WERI-Rb-1 (cell line): ENCODE data around the gene PIBF1.

Source experiments
- DNase-seq: peaks from one replicate; pipeline ENCODE4 v3.0.0-alpha.2; 2020
- H3K27ac ChIP-seq: fragments of 250-450 bp; sonication (Bioruptor Pico); 2 replicates; pipeline ENCODE4 v1.5.1; 2020; ENCODE audit warnings: mild to moderate bottlenecking, moderate library complexity
- H3K27me3 ChIP-seq: fragments of 250-450 bp; sonication (Bioruptor Pico); 2 replicates; pipeline ENCODE4 v1.5.1; 2021; ENCODE audit warnings: mild to moderate bottlenecking, low read depth, moderate library complexity; ENCODE audit not compliant: insufficient read depth, severe bottlenecking
- H3K36me3 ChIP-seq: fragments of 250-450 bp; sonication (Bioruptor Pico); 2 replicates; pipeline ENCODE4 v1.5.1; 2020; ENCODE audit warnings: mild to moderate bottlenecking, moderate library complexity
- H3K4me3 ChIP-seq: 2 replicates; pipeline ENCODE4 v1.5.1; 2011; ENCODE audit warnings: low read depth, mild to moderate bottlenecking, control low read depth, low read length
- H3K9me3 ChIP-seq: fragments of 250-450 bp; sonication (Bioruptor Pico); 2 replicates; pipeline ENCODE4 v1.5.1; 2021; ENCODE audit warnings: mild to moderate bottlenecking, moderate library complexity; ENCODE audit not compliant: severe bottlenecking
- CTCF ChIP-seq: IDR thresholded peaks from 2 replicates; pipeline ENCODE4 v1.5.1; 2011; ENCODE audit warnings: low read depth, mild to moderate bottlenecking, control low read depth, inconsistent platforms, low read length

The PIBF1 gene

GRCh38 chr13:72754111-72754510, 27.8 kb upstream of the PIBF1 start:
- Histone ChIP-seq H3K9me3 (no peaks in the 10 kb centered on the region), H3K36me3 (peaks cover 58% of the 10 kb centered on the region), H3K27me3 (no peaks in the 10 kb centered on the region), H3K4me3 (no peak overlapping the region), H3K27ac (no peak overlapping the region)
- TF ChIP-seq CTCF: no peak
- no peak for DNase-seq

- no peaks in the 10 kb centered on the region for H3K9me3 ChIP-seq
- no peak for DNase-seq
- H3K4me3 ChIP-seq: no peak overlapping the region
- no peak overlapping the region for H3K27ac ChIP-seq
- TF ChIP-seq CTCF: no peak
- H3K36me3 ChIP-seq: peaks cover 71% of the 10 kb centered on the region
- H3K27me3 ChIP-seq: no peaks in the 10 kb centered on the region
Measured at GRCh38 chr13:72757792-72758535, 24.0 kb upstream of the PIBF1 start.

- no peaks in the 10 kb centered on the region for H3K9me3 ChIP-seq
- H3K36me3 ChIP-seq: peaks cover 73% of the 10 kb centered on the region
- DNase-seq: no peak
- H3K27me3 ChIP-seq: no peaks in the 10 kb centered on the region
- no peak overlapping the region for H3K27ac ChIP-seq
- H3K4me3 ChIP-seq: no peak overlapping the region
- no peak for TF ChIP-seq CTCF
Measured at GRCh38 chr13:72760189-72760588, 21.7 kb upstream of the PIBF1 start.

GRCh38 chr13:72763411-72763810, 18.5 kb upstream of the PIBF1 start:
- no peak for TF ChIP-seq CTCF
- no peak for DNase-seq
- peaks cover 80% of the 10 kb centered on the region for H3K36me3 ChIP-seq

GRCh38 chr13:72774019-72774418, 7.9 kb upstream of the PIBF1 start:
- no peak for DNase-seq
- H3K4me3 ChIP-seq: no peak overlapping the region

More at GRCh38 chr13:72763411-72763810, 18.5 kb upstream of the PIBF1 start:
- Histone ChIP-seq H3K27me3 (no peaks in the 10 kb centered on the region), H3K27ac (no peak overlapping the region), H3K4me3 (no peak overlapping the region), H3K9me3 (no peaks in the 10 kb centered on the region)

More at GRCh38 chr13:72774019-72774418, 7.9 kb upstream of the PIBF1 start:
- H3K9me3 ChIP-seq: no peaks in the 10 kb centered on the region
- TF ChIP-seq CTCF: no peak
- no peaks in the 10 kb centered on the region for H3K27me3 ChIP-seq
- peaks cover 83% of the 10 kb centered on the region for H3K36me3 ChIP-seq
- H3K27ac ChIP-seq: no peak overlapping the region
